HEK293 (cell line): ENCODE results near the gene SH3RF3.

Source experiments
- CTCF ChIA-PET: fragments of 350-600 bp; formaldehyde crosslinking; extraction: SDS; loops from one replicate; lab custom pipeline; 2021; ENCODE audit warnings: antibody characterized with exemption; lab: Yijun Ruan, JAX
- POLR2A ChIA-PET: fragments of 300-600 bp; formaldehyde crosslinking; extraction: SDS; loops from one replicate; lab custom pipeline; 2020; ENCODE audit warnings: antibody characterized with exemption, inconsistent platforms; lab: Yijun Ruan, JAX
- H3K27ac ChIP-seq: fragments of 200-500 bp; sonication (Bioruptor generic); 2 replicates; pipeline ENCODE4 v1.5.1; 2014; ENCODE audit warnings: low read depth, low read length, control low read depth, inconsistent platforms; ENCODE audit errors: extremely low read depth
- H3K36me3 ChIP-seq, 2 experiments: fragments of 200-500 bp in 1 of 2; sonication (Bioruptor generic) in 1 of 2; 1 replicate in 1 of 2; 2 replicates in 1 of 2; pipeline ENCODE4 v1.5.1; 2014 to 2017; ENCODE audit warnings: inconsistent platforms in 2 of 2, low read length in 2 of 2; ENCODE audit not compliant: control insufficient read depth in 2 of 2, insufficient read depth in 1 of 2
- H3K4me1 ChIP-seq: fragments of 200-500 bp; sonication (Bioruptor generic); 2 replicates; pipeline ENCODE4 v1.5.1; 2014; ENCODE audit warnings: mild to moderate bottlenecking, low read length, inconsistent platforms; ENCODE audit not compliant: control insufficient read depth, insufficient read depth
- H3K4me3 ChIP-seq: 2 replicates; pipeline ENCODE4 v1.5.1; 2011; ENCODE audit warnings: low read depth, mild to moderate bottlenecking, control low read depth, low read length, moderate library complexity
- H3K9me3 ChIP-seq: fragments of 200-500 bp; sonication (Bioruptor generic); 2 replicates; pipeline ENCODE4 v1.5.1; 2014; ENCODE audit warnings: low read depth, low read length, inconsistent platforms; ENCODE audit not compliant: control insufficient read depth, insufficient read depth
- ATF2 ChIP-seq: fragments of 450-650 bp; formaldehyde crosslinking; IDR thresholded peaks from 2 replicates; pipeline ENCODE4 v1.5.1; 2016; ENCODE audit warnings: missing biosample characterization, missing genetic modification characterization, low read depth
- CTCF ChIP-seq: fragments of 450-650 bp; formaldehyde crosslinking; IDR thresholded peaks from 2 replicates; pipeline ENCODE4 v1.5.1; 2016; ENCODE audit warnings: missing biosample characterization, missing genetic modification characterization
- FEZF1 ChIP-seq: fragments of 450-650 bp; formaldehyde crosslinking; IDR thresholded peaks from 2 replicates; pipeline ENCODE4 v1.5.1; 2016; ENCODE audit warnings: missing biosample characterization, missing genetic modification characterization
- KLF9 ChIP-seq: fragments of 450-650 bp; formaldehyde crosslinking; IDR thresholded peaks from 2 replicates; pipeline ENCODE4 v1.5.1; 2016; ENCODE audit warnings: missing biosample characterization, missing genetic modification characterization, low read depth
- OSR2 ChIP-seq: fragments of 450-650 bp; formaldehyde crosslinking; IDR thresholded peaks from 2 replicates; pipeline ENCODE4 v1.5.1; 2016; ENCODE audit warnings: missing biosample characterization, missing genetic modification characterization
- PRDM2 ChIP-seq: fragments of 450-650 bp; formaldehyde crosslinking; IDR thresholded peaks from 2 replicates; pipeline ENCODE4 v1.5.1; 2016; ENCODE audit warnings: missing biosample characterization, missing genetic modification characterization, borderline replicate concordance
- ZBTB11 ChIP-seq: fragments of 450-650 bp; formaldehyde crosslinking; conservative IDR thresholded peaks from 2 replicates; pipeline ENCODE4 v1.5.1; 2016; ENCODE audit warnings: low read depth, missing biosample characterization, missing genetic modification characterization
- ZBTB20 ChIP-seq: fragments of 450-650 bp; formaldehyde crosslinking; IDR thresholded peaks from 2 replicates; pipeline ENCODE4 v1.5.1; 2016; ENCODE audit warnings: missing biosample characterization, missing genetic modification characterization
- ZBTB8A ChIP-seq: fragments of 450-650 bp; formaldehyde crosslinking; IDR thresholded peaks from 2 replicates; pipeline ENCODE4 v1.5.1; 2016; ENCODE audit warnings: missing biosample characterization, missing genetic modification characterization
- ZFP41 ChIP-seq: fragments of 450-650 bp; formaldehyde crosslinking; IDR thresholded peaks from 2 replicates; pipeline ENCODE4 v1.5.1; 2016; ENCODE audit warnings: missing biosample characterization, missing genetic modification characterization, borderline replicate concordance
- ZNF184 ChIP-seq: fragments of 450-650 bp; IDR thresholded peaks from 2 replicates; pipeline ENCODE4 v1.5.1; 2018; ENCODE audit warnings: missing biosample characterization, mild to moderate bottlenecking, missing genetic modification characterization
- ZNF350 ChIP-seq: fragments of 450-650 bp; formaldehyde crosslinking; IDR thresholded peaks from 2 replicates; pipeline ENCODE4 v1.5.0; 2017; ENCODE audit warnings: missing biosample characterization, mild to moderate bottlenecking, missing genetic modification characterization
- ZNF362 ChIP-seq: fragments of 450-650 bp; formaldehyde crosslinking; IDR thresholded peaks from 2 replicates; pipeline ENCODE4 v1.5.1; 2016; ENCODE audit warnings: missing biosample characterization, missing genetic modification characterization
- ZNF391 ChIP-seq: fragments of 450-650 bp; formaldehyde crosslinking; IDR thresholded peaks from 2 replicates; pipeline ENCODE4 v1.5.1; 2016; ENCODE audit warnings: low read depth, missing biosample characterization, missing genetic modification characterization, borderline replicate concordance
- ZNF404 ChIP-seq: fragments of 450-650 bp; formaldehyde crosslinking; IDR thresholded peaks from 2 replicates; pipeline ENCODE4 v1.5.1; 2017; ENCODE audit warnings: missing biosample characterization, missing genetic modification characterization
- ZNF48 ChIP-seq: fragments of 450-650 bp; formaldehyde crosslinking; IDR thresholded peaks from 2 replicates; pipeline ENCODE4 v1.5.1; 2016; ENCODE audit warnings: missing biosample characterization, missing genetic modification characterization
- ZNF548 ChIP-seq: fragments of 450-650 bp; formaldehyde crosslinking; IDR thresholded peaks from 2 replicates; pipeline ENCODE4 v1.5.1; 2016; ENCODE audit warnings: missing biosample characterization, missing genetic modification characterization
- ZNF621 ChIP-seq: fragments of 450-650 bp; formaldehyde crosslinking; IDR thresholded peaks from 2 replicates; pipeline ENCODE4 v1.5.1; 2017; ENCODE audit warnings: missing biosample characterization, missing genetic modification characterization
- ZNF660 ChIP-seq: fragments of 450-650 bp; IDR thresholded peaks from 2 replicates; pipeline ENCODE4 v1.5.1; 2018; ENCODE audit warnings: missing biosample characterization, mild to moderate bottlenecking, missing genetic modification characterization
- ZNF670 ChIP-seq: fragments of 450-650 bp; formaldehyde crosslinking; IDR thresholded peaks from 2 replicates; pipeline ENCODE4 v1.5.1; 2016; ENCODE audit warnings: missing biosample characterization, missing genetic modification characterization, low read depth
- ZNF747 ChIP-seq: fragments of 450-650 bp; formaldehyde crosslinking; IDR thresholded peaks from 2 replicates; pipeline ENCODE4 v1.5.1; 2016; ENCODE audit warnings: missing biosample characterization, missing genetic modification characterization
- ZNF777 ChIP-seq: fragments of 450-650 bp; formaldehyde crosslinking; IDR thresholded peaks from 2 replicates; pipeline ENCODE4 v1.5.1; 2017; ENCODE audit warnings: missing biosample characterization, missing genetic modification characterization, borderline replicate concordance
- ZXDB ChIP-seq: fragments of 450-650 bp; formaldehyde crosslinking; IDR thresholded peaks from 2 replicates; pipeline ENCODE4 v1.5.1; 2016; ENCODE audit warnings: missing biosample characterization, missing genetic modification characterization

The SH3RF3 gene

GRCh38 chr2:109369671-109370191, 240.7 kb downstream of the SH3RF3 start (continued):
- TF ChIP-seq PRDM2 (tag by site-specific recombination) (no peak), ZNF362 (tag by site-specific recombination) (no peak), ATF2 (tag by site-specific recombination) (no peak), ZFP41 (tag by site-specific recombination) (no peak), KLF9 (tag by site-specific recombination) (no peak), ZXDB (tag by site-specific recombination) (no peak), OSR2 (no peak), ZNF777 (tag by site-specific recombination) (no peak), FEZF1 (tag by site-specific recombination) (no peak), ZNF670 (tag by site-specific recombination) (no peak), ZBTB20 (tag by site-specific recombination) (no peak), ZNF660 (tag by site-specific recombination) (no peak), ZNF404 (no peak), ZNF548 (no peak), ZNF184 (tag by site-specific recombination) (no peak), ZNF350 (tag by site-specific recombination) (no peak), ZNF621 (tag by site-specific recombination) (no peak)

- CTCF ChIA-PET = no interaction called here
- POLR2A ChIA-PET = no interaction called here
- TF ChIP-seq ZNF391 (tag by site-specific recombination) (no peak), ZNF747 (no peak), ZBTB11 (tag by site-specific recombination) (no peak), ZNF48 (tag by site-specific recombination) (no peak), ZBTB8A (no peak), CTCF (no peak)
These were observed 241.5 kb downstream of the SH3RF3 start for GRCh38 chr2:109370399-109371035.

More at GRCh38 chr2:109370399-109371035, 241.5 kb downstream of the SH3RF3 start:
- H3K4me1 ChIP-seq = no peaks in the 10 kb centered on the region
- no peak overlapping the region for H3K27ac ChIP-seq
- no peak overlapping the region for H3K4me3 ChIP-seq
- H3K36me3 ChIP-seq = peaks cover 0 to 13% of the 10 kb centered on the region in 2 experiments; a peak in 1 of 3 replicates
- H3K9me3 ChIP-seq = no peaks in the 10 kb centered on the region
